ENCODE measurements around the gene CPN2. TPM values are rescaled to one million over a fixed set of nuclear protein-coding genes. Genes with fewer than 3 reads are reported as not detected.

The CPN2 gene
- polyA plus RNA-seq, 1 donor from 2014 or later: not detected

DNA sequence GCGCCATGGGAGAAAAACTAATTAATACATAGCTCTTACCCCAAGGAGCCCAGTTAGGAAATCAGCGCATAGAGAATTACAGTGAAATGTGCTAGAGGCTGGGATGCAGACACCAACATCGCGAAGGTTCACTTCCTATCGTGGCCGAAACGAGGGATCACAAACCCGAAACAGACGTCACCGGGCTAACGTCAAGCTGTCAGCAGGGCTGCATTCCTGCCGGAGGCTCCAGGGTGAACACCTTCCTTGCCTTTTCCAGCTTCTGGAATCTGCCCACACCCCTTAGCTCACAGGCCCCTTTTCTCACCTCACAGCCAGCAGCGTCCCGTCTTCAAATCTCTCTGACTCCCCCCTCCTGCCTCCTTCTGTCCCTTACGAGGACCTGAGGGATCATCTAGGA, 34.9 kb upstream of the CPN2 start:
- Mint-ChIP-seq H3K36me3 (peaks cover 4% of the 10 kb centered on the region), H3K9me3 (peaks cover 4 to 7% (median 6%) of the 10 kb centered on the region in 3 donors), H3K4me3 (peak overlapping the region in 1 of 4 donors; percentile 23), H3K27ac (no peak overlapping the region), H3K4me1 (no peaks in the 10 kb centered on the region), H3K27me3 (peaks cover 3% of the 10 kb centered on the region)

DNA sequence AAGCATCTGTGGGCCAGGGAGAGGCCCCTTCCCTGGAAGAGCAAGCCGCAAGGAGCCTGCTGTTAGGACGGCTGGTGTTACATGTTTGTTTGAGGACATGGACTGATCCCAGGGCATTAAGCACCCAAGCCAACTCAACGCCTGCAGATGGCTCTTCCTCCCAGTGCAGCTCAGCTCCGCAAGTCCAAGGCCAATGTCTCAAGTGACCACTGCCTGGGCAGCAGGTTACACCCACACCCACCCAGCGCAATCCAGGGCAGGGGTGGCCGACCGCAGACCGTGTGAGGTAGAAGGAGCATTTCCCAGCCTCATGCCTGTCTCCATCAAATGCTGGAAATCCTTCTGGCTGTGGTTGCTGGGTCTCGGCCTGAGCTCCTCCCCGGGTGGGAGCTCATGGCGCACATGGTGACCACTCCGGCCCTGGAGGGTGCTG, 33.5 kb upstream of the CPN2 start:
- peak overlapping the region in 1 of 3 donors; percentile 62 for H3K27ac Mint-ChIP-seq
- peaks cover 1% of the 10 kb centered on the region for H3K36me3 Mint-ChIP-seq
- H3K4me1 Mint-ChIP-seq: no peaks in the 10 kb centered on the region
- peaks cover 0 to 2% (median 0%) of the 10 kb centered on the region in 3 donors for H3K9me3 Mint-ChIP-seq
- no peak overlapping the region for H3K4me3 Mint-ChIP-seq
- H3K27me3 Mint-ChIP-seq: peaks cover 4% of the 10 kb centered on the region

GRCh38 chr3:194384156-194384555, 33.0 kb upstream of the CPN2 start:
- Mint-ChIP-seq H3K4me3 (no peak overlapping the region), H3K4me1 (no peaks in the 10 kb centered on the region), H3K9me3 (peaks cover 0 to 2% (median 0%) of the 10 kb centered on the region in 3 donors), H3K27me3 (peaks cover 4% of the 10 kb centered on the region), H3K36me3 (peaks cover 1% of the 10 kb centered on the region), H3K27ac (peak overlapping the region in 1 of 3 donors; percentile 62)

GRCh38 chr3:194383276-194383940, 32.3 kb upstream of the CPN2 start:
- no peaks in the 10 kb centered on the region for H3K4me1 Mint-ChIP-seq
- H3K36me3 Mint-ChIP-seq: peaks cover 1% of the 10 kb centered on the region
- H3K27ac Mint-ChIP-seq: no peak overlapping the region
- peaks cover 0 to 2% (median 0%) of the 10 kb centered on the region in 3 donors for H3K9me3 Mint-ChIP-seq
- peaks cover 11% of the 10 kb centered on the region for H3K27me3 Mint-ChIP-seq
- H3K4me3 Mint-ChIP-seq: no peak overlapping the region

DNA sequence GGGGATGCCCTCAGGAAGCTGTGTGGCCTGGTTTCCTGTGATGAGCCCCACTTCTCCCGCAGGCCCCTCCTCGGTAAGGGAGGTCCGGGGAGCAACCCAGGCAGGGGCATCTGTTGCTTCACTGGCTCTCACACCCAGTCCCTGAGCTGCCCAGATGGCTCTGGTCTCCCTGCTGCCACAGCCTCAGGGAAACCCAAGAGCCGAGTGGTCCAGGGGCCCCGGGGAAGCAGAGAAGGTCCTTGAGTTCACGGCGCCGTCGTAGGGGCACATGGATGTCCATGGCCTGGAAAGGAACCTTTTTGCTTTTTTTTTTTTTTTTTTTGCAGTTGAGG, 31.7 kb upstream of the CPN2 start:
- Mint-ChIP-seq H3K4me1 (peaks cover 0 to 1% (median 0%) of the 10 kb centered on the region in 3 donors), H3K27me3 (peaks cover 14% of the 10 kb centered on the region), H3K36me3 (peaks cover 1% of the 10 kb centered on the region), H3K9me3 (peaks cover 0 to 2% (median 0%) of the 10 kb centered on the region in 3 donors), H3K27ac (no peak overlapping the region), H3K4me3 (no peak overlapping the region)

- Mint-ChIP-seq H3K4me1 (peaks cover 0 to 1% (median 0%) of the 10 kb centered on the region in 3 donors), H3K9me3 (peaks cover 0 to 2% (median 0%) of the 10 kb centered on the region in 3 donors), H3K4me3 (no peak overlapping the region), H3K36me3 (peaks cover 1% of the 10 kb centered on the region), H3K27ac (no peak overlapping the region), H3K27me3 (peaks cover 14% of the 10 kb centered on the region)
These were observed 31.2 kb upstream of the CPN2 start for GRCh38 chr3:194382196-194382891.

- no peak overlapping the region for H3K4me3 Mint-ChIP-seq
- peaks cover 0 to 1% (median 0%) of the 10 kb centered on the region in 3 donors for H3K4me1 Mint-ChIP-seq
- no peak overlapping the region for H3K27ac Mint-ChIP-seq
- peaks cover 14% of the 10 kb centered on the region for H3K27me3 Mint-ChIP-seq
- peaks cover 0 to 2% (median 0%) of the 10 kb centered on the region in 3 donors for H3K9me3 Mint-ChIP-seq
- H3K36me3 Mint-ChIP-seq: no peaks in the 10 kb centered on the region
These were observed 30.3 kb upstream of the CPN2 start for GRCh38 chr3:194381460-194381875.

DNA sequence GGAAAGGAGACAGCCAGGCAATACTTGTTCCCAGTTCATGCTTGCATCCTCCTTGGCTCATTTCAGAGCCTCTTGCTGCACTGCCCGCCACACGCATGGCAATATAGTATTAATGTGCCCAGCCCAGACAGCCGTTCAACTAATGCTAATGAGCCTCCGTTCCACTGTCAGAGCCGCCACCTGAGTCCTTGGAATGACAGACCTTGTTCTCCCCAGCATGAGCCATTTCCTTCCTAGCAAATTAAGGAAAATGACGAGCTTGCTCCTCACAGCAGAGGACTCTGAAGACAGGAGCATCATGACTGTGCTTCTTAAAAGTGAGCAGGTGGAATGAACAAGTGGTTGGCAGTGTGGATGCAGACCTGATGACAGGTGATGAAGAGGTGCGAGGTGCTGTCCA, 29.2 kb upstream of the CPN2 start:
- H3K36me3 Mint-ChIP-seq: no peaks in the 10 kb centered on the region
- H3K27me3 Mint-ChIP-seq: peaks cover 21% of the 10 kb centered on the region
- H3K9me3 Mint-ChIP-seq: peaks cover 0 to 2% (median 0%) of the 10 kb centered on the region in 3 donors
- no peak overlapping the region for H3K27ac Mint-ChIP-seq
- peaks cover 0 to 3% (median 0%) of the 10 kb centered on the region in 3 donors for H3K4me1 Mint-ChIP-seq
- no peak overlapping the region for H3K4me3 Mint-ChIP-seq

- Mint-ChIP-seq H3K27me3 (peaks cover 20% of the 10 kb centered on the region), H3K4me1 (peaks cover 0 to 3% (median 0%) of the 10 kb centered on the region in 3 donors), H3K4me3 (no peak overlapping the region), H3K9me3 (peaks cover 0 to 2% (median 0%) of the 10 kb centered on the region in 3 donors), H3K36me3 (peaks cover 2% of the 10 kb centered on the region), H3K27ac (no peak overlapping the region)
These were observed 28.5 kb upstream of the CPN2 start for GRCh38 chr3:194379651-194380050.

DNA sequence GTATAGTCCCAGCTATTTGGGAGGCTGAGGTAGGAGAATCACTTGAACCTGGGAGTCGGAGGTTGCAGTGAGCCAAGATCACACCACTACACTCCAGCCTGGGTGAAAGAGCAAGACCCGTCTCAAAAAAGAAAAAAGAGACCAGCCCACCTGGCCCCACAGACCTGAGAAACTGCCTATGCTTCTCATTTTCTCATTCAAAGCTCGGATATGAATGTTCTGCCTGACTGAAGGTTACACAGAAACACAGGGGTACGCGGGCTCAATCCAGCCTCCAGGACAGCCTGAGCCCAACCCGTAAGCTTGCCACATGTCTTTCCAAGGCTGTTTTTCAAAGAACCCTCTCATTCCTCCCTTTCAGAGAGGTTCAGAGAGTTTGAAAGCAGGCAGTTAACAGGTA, 28.1 kb upstream of the CPN2 start:
- H3K27ac Mint-ChIP-seq: no peak overlapping the region
- H3K27me3 Mint-ChIP-seq: peaks cover 20% of the 10 kb centered on the region
- H3K4me1 Mint-ChIP-seq: peaks cover 0 to 3% (median 0%) of the 10 kb centered on the region in 3 donors
- peaks cover 2% of the 10 kb centered on the region for H3K36me3 Mint-ChIP-seq
- H3K4me3 Mint-ChIP-seq: no peak overlapping the region
- H3K9me3 Mint-ChIP-seq: peaks cover 0 to 2% (median 0%) of the 10 kb centered on the region in 3 donors

- no peak overlapping the region for H3K27ac Mint-ChIP-seq
- H3K36me3 Mint-ChIP-seq: peaks cover 2% of the 10 kb centered on the region
- peaks cover 20% of the 10 kb centered on the region for H3K27me3 Mint-ChIP-seq
- H3K4me3 Mint-ChIP-seq: no peak overlapping the region
- H3K4me1 Mint-ChIP-seq: peaks cover 0 to 3% (median 0%) of the 10 kb centered on the region in 3 donors
- no peaks in the 10 kb centered on the region for H3K9me3 Mint-ChIP-seq
These were observed 26.6 kb upstream of the CPN2 start for GRCh38 chr3:194377708-194378107.

DNA sequence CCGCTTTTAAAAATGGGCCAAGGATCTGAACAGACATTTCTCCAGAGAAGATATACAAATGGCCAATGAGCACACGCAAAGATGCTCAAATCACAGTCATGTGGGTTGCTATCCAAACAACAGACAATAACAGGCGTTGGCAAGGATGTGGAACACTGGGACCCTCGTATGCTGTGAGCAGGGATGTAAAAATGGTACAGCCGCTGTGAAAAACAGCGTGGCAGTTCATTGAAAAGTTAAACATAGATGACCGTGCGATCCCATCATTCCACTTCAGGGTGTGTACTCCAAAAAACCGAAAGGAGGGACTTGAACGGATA, 25.1 kb upstream of the CPN2 start:
- Mint-ChIP-seq H3K27me3 (peaks cover 22% of the 10 kb centered on the region), H3K36me3 (peaks cover 3% of the 10 kb centered on the region), H3K9me3 (no peaks in the 10 kb centered on the region), H3K4me3 (no peak overlapping the region), H3K27ac (no peak overlapping the region), H3K4me1 (peaks cover 0 to 3% (median 0%) of the 10 kb centered on the region in 3 donors)

DNA sequence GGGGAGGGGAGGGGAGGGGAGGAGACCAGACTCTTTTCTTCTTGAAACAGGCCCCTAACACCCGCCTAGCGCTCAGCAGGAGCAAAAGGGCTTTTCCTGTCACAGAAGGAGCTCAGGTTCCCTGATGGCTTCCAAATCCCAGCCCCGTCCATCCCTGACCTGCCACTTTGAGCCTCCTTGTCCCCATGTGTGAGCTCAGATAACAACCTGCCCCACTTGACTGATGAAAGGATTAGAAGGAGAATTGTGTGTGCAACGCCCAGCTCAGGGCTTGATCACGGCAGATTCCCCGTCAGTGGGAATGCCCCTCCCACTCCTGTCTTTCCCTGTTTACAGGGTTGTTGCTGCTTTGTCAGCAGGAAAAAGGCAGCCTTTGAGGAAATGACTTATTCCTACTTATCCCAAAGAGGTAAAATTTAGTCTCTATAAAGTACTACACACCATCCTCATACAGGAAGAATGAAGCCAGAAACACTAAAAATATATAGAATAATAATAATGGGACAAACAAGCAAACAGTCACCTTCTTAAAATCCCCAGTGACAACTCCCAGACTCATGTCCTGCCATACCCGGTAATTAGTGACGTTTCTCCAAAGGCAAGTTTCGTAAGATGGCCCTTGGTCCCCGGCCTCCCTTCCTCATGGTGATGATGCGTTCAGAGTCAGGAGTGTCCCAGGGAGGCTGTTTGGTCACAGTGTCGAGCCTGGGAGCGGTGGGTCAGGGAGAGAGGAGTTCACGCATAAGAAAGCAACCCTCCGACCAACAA, 24.5 kb upstream of the CPN2 start:
- peaks cover 0 to 3% (median 0%) of the 10 kb centered on the region in 3 donors for H3K4me1 Mint-ChIP-seq
- no peak overlapping the region for H3K4me3 Mint-ChIP-seq
- no peak overlapping the region for H3K27ac Mint-ChIP-seq
- H3K9me3 Mint-ChIP-seq: no peaks in the 10 kb centered on the region
- peaks cover 24% of the 10 kb centered on the region for H3K27me3 Mint-ChIP-seq
- H3K36me3 Mint-ChIP-seq: peaks cover 3% of the 10 kb centered on the region

DNA sequence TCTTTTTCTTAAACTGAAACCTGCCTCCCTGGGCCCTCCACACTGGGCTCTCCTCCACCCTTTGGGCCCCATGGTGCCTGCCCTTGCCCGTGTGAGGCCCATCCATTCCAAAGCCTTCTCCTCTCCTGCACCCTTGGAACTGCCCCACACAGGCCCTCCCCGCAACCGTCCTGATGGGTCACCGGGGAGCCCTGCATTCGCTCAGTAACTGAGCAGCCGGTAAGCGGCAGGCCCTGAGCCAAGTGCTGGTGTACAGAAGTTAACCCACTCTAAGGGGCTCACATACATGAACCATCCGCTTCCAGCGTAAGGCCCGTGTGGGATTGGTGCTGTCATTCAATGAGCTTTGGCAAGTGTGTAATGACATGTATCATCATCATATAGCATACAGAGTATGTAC, 23.8 kb upstream of the CPN2 start:
- Mint-ChIP-seq H3K4me1 (peaks cover 0 to 3% (median 0%) of the 10 kb centered on the region in 3 donors), H3K36me3 (peaks cover 3% of the 10 kb centered on the region), H3K27ac (no peak overlapping the region), H3K27me3 (peaks cover 26% of the 10 kb centered on the region), H3K4me3 (no peak overlapping the region), H3K9me3 (no peaks in the 10 kb centered on the region)

- peaks cover 28% of the 10 kb centered on the region for H3K27me3 Mint-ChIP-seq
- no peak overlapping the region for H3K27ac Mint-ChIP-seq
- peaks cover 3% of the 10 kb centered on the region for H3K36me3 Mint-ChIP-seq
- peak overlapping the region in 1 of 4 donors; percentile 33 for H3K4me3 Mint-ChIP-seq
- no peaks in the 10 kb centered on the region for H3K9me3 Mint-ChIP-seq
- peaks cover 0 to 3% (median 0%) of the 10 kb centered on the region in 3 donors for H3K4me1 Mint-ChIP-seq
These were observed 22.8 kb upstream of the CPN2 start for GRCh38 chr3:194373899-194374298.

All from IgD-negative memory B cell (primary cell).